GM21515 (cell line): ENCODE data around the gene LYAR.
A peak's percentile ranks its signal among the peaks of the same experiment; 100 is the strongest.

Experiments used
- ATAC-seq: cut with Tn5 transposase; IDR thresholded peaks from one replicate; pipeline ENCODE4 v1.9.1; 2021; ENCODE audit not compliant: unreplicated experiment

LYAR gene

DNA sequence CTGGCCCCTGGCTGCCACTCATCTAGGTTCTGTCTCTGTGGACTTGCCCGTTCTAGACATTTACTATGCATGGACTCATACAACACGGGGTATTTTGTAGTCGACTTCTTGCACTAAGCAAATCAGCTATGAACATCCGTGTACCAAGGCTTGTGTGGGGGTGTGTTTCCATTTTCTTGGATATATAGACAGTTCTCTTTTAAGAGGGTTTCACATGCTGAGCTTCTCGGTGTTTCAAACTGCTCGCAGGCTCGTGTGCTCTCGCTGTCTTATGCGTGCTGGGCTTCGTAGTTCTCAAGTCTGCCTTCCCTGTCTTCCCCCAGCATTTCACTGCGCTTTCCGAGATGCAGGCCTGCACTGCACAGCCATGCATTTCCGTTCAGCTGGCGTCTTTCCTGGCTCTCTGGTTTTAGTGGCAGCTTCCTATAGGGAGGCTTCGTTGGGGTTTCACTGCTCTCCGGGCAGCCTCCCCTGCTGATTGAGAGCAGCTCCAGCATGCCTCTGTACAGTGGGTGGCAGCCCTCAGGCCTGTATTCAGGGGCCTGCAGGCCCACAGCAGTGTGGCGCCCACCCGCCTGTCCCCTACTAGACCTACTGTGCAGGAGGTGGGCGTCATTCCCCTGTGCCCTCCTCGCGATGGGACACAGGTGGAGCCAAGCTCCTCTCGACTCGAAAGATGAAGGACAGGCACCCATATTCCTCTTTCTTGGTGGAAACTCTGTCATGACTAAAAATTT is 27.7 kb upstream of the LYAR start:
- ATAC-seq, result no peak

DNA sequence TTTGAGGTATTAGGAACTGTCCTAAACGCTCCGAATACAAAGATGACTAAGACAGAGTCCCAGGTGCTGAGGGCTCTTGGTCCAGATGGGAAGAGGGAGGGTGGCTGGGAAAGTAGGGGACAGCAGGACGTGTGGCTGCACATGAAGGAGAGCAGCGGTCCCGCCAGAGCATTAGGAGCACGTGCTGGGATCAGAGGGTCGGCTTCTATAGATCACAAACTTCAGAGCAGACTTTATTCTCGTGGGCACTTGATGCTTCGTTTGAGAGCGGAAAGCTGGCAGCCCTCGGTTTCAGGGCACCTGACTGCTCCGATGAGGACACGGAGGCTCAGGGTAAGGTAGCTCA is 26.2 kb upstream of the LYAR start:
- no peak for ATAC-seq

DNA sequence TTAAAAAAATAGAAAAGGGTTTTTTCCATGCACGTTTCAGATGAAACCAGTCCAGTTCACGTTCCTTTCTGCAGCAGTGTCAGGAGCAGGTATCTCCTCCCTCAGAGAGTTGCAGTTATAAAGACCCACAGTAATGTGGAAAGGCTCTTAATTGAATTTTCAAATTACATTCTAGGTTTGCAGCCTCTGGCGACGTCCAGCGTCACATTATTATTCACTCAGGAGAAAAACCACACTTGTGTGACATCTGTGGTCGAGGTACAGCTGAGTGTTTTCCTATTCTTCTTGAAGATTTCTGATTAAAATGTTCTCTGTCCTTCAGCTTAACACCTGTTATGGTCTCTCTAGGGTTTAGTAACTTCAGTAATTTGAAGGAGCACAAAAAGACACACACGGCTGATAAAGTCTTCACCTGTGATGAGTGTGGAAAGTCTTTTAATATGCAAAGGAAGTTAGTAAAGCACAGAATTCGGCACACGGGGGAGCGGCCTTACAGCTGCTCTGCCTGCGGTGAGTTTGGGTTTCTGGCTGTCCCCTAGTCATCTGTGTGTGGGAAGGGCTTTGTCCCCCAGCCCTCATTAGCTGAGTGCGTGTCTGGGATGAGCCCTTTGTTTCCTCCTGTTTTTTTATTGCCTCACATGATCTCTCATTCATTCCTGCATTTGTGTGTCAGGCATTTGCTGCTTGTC is 25.7 kb upstream of the LYAR start:
- ATAC-seq, result no peak

DNA sequence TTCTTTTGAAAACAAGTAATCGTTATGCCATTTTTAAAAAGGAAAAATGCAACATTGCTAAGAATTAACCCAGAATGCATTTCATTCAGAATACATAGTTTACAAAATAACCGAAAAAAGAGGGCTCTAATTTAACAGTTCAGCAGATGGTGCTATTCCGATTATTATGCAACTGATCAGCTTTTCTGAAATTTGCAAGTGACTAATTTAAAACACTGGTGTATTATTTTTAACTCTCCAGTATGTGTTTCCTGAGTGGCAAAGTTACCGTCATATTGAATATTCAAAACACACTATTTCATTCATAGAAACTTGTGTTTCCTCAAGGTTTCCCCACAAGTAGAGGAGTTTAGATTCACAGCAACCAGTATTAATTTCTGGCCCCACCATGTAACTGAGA is 21.2 kb upstream of the LYAR start:
- no peak for ATAC-seq

DNA sequence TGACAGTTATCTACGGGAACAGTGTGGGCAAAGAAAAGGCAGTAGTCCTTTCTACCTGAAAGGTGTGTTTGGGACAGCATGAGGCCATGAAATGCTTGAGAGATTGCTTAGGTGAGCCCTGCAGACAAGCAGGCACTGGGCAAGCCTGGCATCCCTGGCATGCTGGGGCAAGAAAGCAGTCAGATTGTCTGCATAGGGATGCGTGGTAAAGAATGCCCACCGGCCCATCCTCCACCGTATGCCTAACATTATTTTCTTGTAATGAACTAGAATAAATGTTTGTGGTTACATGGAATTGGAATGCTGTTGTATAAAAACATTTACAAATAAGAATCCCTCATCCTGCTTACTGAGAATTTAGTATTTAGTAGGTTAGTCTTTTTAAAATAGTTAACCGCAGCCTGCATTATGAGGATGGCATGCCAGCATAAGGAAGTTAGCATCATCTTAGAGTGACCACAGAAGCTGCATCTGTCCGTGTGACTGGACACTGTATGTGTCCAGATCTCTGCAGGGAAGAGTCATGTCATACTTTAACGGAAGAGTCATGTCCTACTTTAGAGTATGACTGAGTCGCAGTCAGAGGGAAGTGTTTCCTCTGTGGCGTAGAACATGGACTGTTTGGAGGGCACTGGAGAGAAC is 19.0 kb upstream of the LYAR start:
- ATAC-seq, result no peak

DNA sequence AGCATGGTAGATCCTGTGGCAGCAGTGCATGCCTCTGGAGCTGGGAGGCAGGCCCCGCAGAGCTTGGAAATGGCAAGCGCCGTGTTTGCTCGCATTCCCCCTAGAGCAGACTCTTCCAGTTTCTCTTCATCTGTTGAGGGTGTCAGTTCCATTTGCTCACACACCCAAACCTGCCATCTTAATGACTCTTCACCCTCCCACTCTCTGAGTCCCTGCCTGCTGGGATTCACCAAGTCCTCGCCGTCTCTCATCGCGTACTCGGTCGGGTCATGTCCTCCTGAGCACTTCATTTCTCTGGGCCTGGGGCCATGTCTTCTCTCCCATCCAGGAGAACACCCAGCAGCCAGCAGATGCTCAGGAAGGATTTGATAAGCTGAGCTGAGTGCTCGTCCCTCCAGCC is 17.0 kb upstream of the LYAR start:
- no peak for ATAC-seq

DNA sequence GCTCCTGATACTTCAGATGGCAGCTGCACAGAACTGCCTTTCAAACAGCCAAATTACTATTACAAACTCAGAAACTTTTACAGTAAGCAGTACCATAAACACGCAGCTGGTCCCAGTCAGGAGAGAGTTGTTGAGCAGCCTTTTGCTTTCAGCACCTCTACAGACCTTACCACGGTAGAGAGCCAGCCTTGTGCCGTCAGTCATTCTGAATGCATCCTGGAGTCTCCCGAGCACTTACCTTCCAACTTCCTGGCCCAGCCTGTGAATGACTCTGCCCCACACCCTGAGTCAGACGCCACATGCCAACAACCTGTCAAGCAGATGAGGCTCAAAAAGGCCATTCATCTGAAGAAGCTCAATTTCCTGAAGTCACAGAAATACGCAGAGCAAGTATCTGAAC is 12.5 kb upstream of the LYAR start:
- ATAC-seq, result no peak

DNA sequence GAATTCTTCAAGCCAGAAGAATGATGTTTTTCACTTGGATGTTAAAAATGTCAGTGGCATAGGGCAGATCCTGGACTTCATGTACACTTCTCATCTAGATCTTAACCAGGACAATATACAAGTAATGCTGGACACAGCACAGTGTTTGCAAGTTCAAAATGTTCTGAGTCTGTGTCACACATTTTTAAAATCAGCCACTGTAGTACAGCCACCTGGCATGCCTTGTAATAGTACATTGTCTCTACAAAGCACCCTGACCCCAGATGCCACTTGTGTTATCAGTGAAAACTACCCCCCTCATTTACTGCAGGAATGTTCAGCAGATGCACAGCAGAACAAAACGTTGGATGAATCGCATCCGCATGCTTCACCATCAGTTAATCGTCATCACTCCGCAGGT is 12.0 kb upstream of the LYAR start:
- ATAC-seq, result no peak

DNA sequence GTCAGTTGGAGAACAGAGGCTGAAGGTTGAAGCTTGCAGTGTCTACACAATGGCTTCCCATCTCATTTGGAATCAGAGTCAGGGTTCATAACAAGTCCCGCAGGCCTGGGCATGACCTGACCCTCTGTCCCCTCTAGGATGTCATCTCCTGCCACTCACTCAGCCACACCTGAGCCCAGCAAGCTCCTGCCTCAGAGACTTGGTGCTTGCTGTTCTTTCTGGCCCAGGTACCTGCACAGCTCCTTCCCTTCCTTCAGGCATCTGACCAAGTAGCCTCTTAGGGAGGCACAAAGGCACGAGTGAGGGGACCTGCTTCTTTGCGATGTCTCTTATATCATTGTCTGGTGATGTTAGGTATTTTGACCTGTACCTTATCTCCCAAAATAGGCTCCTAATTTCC is 9.1 kb upstream of the LYAR start:
- no peak for ATAC-seq

DNA sequence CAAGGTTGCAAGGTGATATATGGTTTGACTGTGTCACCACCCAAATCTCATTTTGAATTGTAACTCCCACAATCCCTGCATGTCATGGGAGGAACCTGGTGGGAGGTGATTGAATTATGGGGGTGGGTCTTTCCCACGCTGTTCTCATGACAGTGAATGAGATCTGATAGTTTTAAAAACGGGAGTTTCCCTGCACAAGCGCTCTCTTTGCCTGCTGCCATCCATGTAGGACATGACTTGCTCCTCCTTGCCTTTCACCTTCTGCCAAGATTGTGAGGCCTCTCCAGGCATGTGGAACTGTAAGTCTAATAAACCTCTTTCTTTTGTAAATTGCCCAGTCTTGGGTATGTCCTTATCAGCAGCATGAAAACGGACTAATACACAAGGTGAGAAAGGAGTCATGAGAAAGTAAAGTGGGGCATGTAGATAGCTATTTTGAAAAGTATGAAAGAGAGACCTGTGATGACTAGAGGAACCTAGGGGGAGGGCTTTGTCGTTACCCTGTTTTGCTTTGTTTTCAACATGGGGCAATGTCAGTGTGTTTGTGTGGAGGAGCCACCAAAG is 6.4 kb upstream of the LYAR start:
- no peak for ATAC-seq

DNA sequence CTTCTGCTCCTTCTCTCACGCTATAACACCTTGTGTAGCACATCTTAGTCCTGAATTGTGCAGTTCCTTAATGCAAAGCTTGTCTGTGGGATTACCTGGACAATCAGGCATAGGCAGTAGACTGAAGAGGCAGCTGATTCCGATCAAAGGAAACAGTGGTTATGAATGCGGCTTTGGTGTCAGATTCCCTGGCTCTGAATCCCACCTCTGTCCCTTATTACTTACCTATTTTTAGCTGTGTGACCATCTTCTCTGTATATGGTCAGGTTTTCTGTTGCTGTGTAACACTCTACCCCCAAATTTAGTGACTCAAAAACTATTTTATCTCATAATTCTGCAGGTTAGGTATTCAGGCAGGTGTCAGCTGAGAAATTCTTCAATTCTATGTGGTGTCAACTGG is 3.3 kb upstream of the LYAR start:
- ATAC-seq, result no peak

DNA sequence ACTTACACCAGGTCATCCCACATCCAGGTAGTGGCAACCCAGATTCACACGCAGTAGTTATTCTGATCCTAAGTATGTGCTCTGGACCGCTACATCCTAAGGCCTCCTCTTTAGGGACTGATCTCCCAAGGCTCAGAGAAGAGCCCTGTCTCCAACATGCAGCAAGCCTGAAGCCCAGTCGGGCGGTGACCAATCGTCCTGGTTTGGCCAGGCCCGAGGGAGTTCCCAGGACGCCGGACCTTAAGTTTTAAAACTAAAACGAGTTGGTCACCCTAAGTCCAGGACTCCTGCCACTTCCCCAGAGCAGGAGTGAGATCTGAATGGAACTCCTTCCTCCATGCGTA is 385 bp downstream of the LYAR start:
- peak; percentile 21 for ATAC-seq

DNA sequence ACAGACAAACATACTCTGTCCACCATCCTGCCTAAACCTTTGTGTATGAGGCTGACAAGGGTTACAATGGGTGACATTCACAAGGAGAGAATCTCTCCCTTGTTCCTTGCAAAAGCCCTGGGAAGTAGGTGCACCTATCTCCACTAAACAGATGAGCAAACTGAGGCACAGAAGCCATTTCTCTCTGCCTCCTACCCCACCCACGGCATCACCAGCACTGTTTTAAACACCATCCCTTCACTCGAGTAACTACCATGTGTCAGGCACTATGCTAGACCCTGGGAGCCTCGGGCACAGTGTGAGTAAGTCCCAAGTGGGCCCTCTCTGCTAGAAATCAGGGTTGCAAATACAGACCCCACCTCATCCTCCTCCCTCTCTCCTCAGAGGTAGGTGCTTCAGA is 899 bp downstream of the LYAR start:
- no peak for ATAC-seq

DNA sequence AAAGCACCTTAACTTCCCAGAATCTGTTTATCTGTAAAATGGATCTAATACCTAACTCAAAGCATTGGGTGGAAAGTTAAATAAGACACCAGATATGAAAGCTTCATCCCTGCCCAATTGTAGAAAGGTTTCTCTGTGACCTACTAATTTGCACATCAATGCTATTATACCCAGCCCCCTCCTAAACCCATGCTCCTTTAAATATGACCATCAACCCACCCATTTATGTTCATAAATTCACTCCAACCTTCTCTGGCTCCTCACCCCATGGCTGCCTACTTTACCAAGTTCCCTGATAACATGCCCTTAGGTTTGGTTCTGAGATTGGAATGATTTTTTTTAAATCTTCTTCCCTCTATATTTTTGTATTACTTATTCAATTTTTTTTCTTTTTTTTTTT is 1.9 kb downstream of the LYAR start:
- ATAC-seq, result no peak

DNA sequence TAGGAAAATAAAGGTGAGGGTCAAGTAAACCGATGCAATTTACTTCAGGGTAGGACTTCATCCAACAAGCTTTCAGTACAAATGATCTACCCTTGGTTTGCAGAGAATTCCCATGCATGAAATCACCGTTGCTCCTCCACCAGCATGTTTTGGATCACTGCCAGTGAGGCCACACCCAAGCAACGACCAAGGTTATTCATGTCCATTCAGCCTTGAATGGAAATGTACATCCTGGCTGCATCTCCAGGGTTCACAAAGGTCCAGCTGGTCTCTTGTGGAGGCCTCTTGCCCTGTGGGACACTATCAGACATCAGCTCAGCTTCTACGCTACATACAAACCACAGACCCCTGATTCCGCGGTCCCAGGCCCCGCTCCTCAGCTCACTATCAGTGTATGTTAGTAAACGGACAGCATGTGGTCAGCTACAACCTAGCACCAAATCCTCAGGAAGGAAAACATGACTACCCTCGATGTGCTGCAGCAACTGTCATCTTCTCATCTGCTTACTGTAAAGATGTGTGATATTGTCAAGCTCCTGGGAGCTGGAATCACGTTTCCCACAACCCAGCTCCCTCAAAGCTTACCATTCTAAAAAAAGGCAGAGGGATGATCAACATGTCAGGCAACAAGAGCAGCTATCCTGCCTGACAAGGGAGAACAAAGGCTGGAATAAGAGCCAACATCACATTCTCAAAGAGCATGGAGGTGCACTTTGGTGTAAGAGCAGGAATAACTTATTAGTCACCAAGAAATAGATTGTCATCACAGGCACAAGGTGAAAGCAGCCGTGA is 4.9 kb downstream of the LYAR start:
- ATAC-seq, result no peak

DNA sequence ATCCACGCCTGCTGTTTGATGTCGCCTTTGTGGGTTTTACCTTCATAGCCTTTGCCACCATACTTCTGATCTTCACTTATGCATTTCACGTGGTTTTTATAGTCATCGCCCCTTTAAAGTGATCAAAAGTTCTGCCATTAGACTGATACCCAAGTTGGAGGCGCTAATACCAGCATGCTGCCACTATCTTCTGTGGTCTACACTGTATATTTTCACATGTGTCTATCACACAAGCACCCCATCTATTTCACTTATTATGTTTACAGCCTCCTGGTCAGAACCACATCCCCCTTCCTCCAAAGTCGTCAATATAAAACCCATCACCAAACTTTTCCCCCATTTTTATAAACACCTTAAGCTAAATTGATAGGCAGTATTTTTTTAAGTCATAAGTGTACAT is 8.2 kb downstream of the LYAR start:
- ATAC-seq, result no peak

DNA sequence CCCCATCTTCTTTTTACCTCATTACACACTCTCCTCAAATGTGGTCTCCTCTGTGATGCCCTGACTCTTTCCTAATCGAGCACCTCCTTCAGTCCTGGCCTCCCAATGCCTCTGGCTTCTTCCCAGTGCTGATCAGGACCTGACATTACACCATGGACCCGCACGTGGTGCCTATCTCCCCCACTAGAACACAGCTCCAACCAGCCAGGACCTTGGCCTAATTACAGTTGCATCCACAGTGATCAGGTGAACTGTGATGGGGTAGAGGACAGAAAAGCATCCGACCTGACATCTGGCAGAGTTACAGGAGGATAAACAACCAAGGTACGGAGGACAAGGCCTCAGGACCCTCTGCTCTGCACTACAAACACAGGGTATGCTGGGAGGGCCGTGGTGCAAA is 12.4 kb downstream of the LYAR start:
- no peak for ATAC-seq

DNA sequence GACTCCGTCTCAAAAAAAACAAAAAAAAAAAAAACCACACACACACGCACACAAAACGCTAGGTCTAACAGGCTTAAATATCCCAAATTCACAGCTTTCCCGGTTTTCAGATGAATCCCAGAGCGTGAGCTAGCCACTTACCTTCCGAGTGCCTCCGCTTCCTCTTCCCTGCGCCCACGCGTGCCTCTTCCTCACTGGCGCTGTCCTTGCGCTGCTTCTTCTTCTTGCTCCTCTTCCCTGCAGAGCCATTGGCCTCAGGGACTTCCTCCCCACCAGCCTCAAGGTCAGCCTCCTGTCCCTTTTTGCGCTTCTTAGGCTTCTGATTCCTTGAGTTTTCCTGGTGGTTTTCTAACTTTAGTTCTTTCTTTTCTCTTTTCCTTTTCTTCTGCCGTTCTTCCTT is 15.7 kb downstream of the LYAR start:
- no peak for ATAC-seq

DNA sequence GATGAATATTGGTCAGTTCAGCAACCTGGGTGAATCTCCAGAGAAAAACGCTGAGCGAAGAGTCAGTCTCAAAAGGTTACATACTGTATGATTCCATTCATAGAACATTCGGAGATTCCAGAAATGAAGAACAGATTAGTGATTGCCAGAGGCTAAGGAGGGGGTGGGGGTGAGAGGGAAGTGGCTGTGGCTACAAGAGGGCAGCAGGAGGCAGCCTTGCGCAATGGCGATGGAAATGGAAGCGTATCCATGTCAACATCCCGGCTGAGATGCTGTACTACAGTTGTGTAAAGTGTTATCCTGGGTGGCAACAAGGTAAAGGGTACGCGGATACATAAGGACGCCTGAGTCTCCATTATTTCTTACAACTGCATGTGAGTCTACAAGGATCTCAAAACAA is 18.0 kb downstream of the LYAR start:
- ATAC-seq, result no peak

DNA sequence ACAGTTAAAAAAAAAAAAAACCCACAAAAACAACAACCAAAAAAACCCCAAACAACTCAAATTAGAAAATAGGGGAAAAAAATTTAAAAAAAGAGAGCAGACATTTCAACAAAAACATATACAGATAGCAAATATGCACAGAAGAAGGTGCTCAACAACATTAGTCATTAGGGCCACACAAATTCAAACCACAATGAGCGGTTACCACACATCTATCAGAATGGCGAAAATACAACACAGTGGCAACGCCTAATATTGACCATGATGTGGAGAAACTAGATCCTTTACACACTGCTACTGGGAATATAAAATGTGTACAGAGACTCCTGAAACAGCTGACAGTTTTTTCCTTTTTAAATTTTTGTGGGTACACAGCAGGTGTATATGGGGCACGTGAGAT is 19.4 kb downstream of the LYAR start:
- ATAC-seq, result no peak

DNA sequence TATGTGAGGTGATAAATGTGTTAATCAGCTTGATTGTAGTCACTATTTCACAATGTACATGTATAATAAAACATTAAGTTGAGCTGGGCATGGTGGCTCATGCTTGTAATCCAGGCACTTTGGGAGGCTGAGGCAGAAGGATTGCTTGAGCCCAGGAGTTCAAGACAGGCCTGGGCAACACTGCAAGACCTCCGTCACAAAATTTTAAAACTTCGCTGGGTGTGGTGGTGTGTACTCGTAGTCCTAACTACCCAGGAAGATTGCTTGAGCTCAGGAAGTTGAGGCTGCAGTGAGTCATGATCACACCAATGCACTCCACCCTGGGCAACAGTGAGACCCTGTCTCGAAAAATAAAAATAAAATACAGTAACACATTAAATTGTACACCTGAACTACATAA is 20.1 kb downstream of the LYAR start:
- ATAC-seq, result no peak

DNA sequence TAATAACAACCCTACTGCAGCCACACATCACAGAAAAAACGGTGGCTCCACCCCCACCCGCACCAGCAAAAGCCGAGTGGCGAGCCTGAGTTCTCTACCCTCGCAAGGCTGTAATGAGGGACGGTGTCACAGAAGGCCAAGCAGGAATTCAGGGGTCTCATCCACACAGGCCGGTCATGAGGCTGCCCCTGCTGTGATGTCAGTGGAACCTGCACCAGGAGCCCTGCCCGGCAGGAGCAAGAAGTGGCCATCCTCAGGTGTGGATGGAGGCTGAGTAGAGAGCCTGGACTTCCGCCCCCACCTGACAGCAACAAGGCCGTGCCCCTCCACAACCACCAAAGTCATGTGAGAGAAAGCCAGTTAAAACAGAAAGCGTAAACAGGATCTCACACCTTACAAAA is 20.6 kb downstream of the LYAR start:
- no peak for ATAC-seq
